GM18517 (cell line): ENCODE results near the gene CLEC4M.
"Not testable (repeated sequence)": the region's sequence is repeated elsewhere in the genome, so short reads cannot be mapped to it uniquely, and the experiment has no call there.

Source experiments
- ATAC-seq: cut with Tn5 transposase; IDR thresholded peaks from one replicate; pipeline ENCODE4 v1.9.1; 2021; ENCODE audit warnings: mild to moderate bottlenecking, moderate library complexity; ENCODE audit not compliant: unreplicated experiment

The CLEC4M gene

GRCh38 chr19:7739801-7740681 is 23.0 kb upstream of the CLEC4M start:
- ATAC-seq = no peak

GRCh38 chr19:7740682-7741054 is 22.4 kb upstream of the CLEC4M start:
- ATAC-seq = no peak

GRCh38 chr19:7742575-7742974 is 20.5 kb upstream of the CLEC4M start:
- ATAC-seq = no peak

GRCh38 chr19:7742991-7743390 is 20.1 kb upstream of the CLEC4M start:
- ATAC-seq = no peak

- peak; percentile 69 for ATAC-seq
Measured at GRCh38 chr19:7743425-7743841, 19.6 kb upstream of the CLEC4M start.

GRCh38 chr19:7744199-7744786 is 18.8 kb upstream of the CLEC4M start:
- ATAC-seq = no peak

- ATAC-seq = no peak
Measured at GRCh38 chr19:7744871-7745650, 18.0 kb upstream of the CLEC4M start.

- not testable (repeated sequence) for ATAC-seq
Measured at GRCh38 chr19:7746306-7746705, 16.7 kb upstream of the CLEC4M start.

GRCh38 chr19:7746903-7747884 is 15.8 kb upstream of the CLEC4M start, which contains the start of gene CD209:
CD209 (minus strand) TSS chr19:7747534; CDS start chr19:7747511, 23 bp downstream.
- ATAC-seq = no peak

- ATAC-seq = no peak
Measured at GRCh38 chr19:7748171-7748570, 14.9 kb upstream of the CLEC4M start.

GRCh38 chr19:7748756-7749155 is 14.3 kb upstream of the CLEC4M start:
- no peak for ATAC-seq

- no peak for ATAC-seq
Measured at GRCh38 chr19:7751157-7751783, 11.8 kb upstream of the CLEC4M start.

GRCh38 chr19:7756258-7756657 is 6.8 kb upstream of the CLEC4M start:
- ATAC-seq = no peak

GRCh38 chr19:7757358-7757757 is 5.7 kb upstream of the CLEC4M start:
- no peak for ATAC-seq

- ATAC-seq = no peak
Measured at GRCh38 chr19:7759156-7759555, 3.9 kb upstream of the CLEC4M start.

GRCh38 chr19:7763696-7764095 is 653 bp downstream of the CLEC4M start:
- ATAC-seq = no peak

GRCh38 chr19:7764157-7764556 is 1.1 kb downstream of the CLEC4M start:
- not testable (repeated sequence) for ATAC-seq

GRCh38 chr19:7765043-7765442 is 2.0 kb downstream of the CLEC4M start:
- not testable (repeated sequence) for ATAC-seq

GRCh38 chr19:7766535-7766934 is 3.5 kb downstream of the CLEC4M start:
- ATAC-seq = no peak

- no peak for ATAC-seq
Measured at GRCh38 chr19:7767487-7767886, 4.4 kb downstream of the CLEC4M start.
